Vagina (tissue), 2 donors: Measurements from ENCODE around the gene SURF1.

Experiments
- POLR2A ChIP-seq, 2 donors: fragments of 450-650 bp; IDR thresholded peaks; one replicate each; pipeline ENCODE4 v1.6.1; 2017; ENCODE audit warnings: antibody characterized with exemption in 2 of 2, mild to moderate bottlenecking in 2 of 2, moderate library complexity in 2 of 2
- TF ChIP-seq, protein P1 (sequence below), 3 experiments: fragments of 450-650 bp in 2 of 3; fragments of 200-600 bp in 1 of 3; sonication (generic) in 1 of 3; IDR thresholded peaks; one replicate each; pipeline ENCODE4 v1.5.1; 2017 to 2019; ENCODE audit warnings: antibody characterized with exemption in 3 of 3, mild to moderate bottlenecking in 2 of 3, moderate library complexity in 2 of 3

DNA sequence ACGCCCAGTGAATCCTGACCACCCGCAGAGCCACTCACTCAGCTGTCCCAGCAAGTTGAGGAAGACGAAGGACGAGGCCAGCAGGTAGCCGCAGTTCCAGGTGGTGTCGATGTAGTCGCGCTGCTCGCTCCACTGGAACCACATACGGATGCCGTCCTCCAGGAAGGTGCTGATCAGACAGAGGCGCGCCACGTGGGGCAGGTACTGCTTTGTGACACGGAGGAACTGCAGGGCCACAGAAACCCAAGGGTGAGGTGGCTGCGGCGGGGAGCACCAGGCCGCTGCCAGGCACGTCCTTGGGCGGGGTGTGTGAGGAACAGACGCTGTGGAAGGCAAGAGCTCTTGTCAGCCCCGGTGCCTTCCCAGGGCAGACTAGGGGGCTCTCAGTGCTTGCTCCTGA is 10.9 kb upstream of the SURF1 start:
- TF ChIP-seq, protein P1, sequence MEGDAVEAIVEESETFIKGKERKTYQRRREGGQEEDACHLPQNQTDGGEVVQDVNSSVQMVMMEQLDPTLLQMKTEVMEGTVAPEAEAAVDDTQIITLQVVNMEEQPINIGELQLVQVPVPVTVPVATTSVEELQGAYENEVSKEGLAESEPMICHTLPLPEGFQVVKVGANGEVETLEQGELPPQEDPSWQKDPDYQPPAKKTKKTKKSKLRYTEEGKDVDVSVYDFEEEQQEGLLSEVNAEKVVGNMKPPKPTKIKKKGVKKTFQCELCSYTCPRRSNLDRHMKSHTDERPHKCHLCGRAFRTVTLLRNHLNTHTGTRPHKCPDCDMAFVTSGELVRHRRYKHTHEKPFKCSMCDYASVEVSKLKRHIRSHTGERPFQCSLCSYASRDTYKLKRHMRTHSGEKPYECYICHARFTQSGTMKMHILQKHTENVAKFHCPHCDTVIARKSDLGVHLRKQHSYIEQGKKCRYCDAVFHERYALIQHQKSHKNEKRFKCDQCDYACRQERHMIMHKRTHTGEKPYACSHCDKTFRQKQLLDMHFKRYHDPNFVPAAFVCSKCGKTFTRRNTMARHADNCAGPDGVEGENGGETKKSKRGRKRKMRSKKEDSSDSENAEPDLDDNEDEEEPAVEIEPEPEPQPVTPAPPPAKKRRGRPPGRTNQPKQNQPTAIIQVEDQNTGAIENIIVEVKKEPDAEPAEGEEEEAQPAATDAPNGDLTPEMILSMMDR (IDR thresholded peaks at IDR 0.05): no peak
- TF ChIP-seq POLR2A (IDR thresholded peaks at IDR 0.05): no peak
